HCT116 (cell line): ENCODE measurements around the gene P2RY4. TPM values are rescaled to one million over a fixed set of nuclear protein-coding genes. Genes with fewer than 3 reads are reported as not detected.

Experiments used
- ATAC-seq: fragments of 200-7000 bp; cut with Tn5 transposase; 2 replicates; pipeline ENCODE4 v1.9.1; 2020; ENCODE audit warnings: mild to moderate bottlenecking, moderate library complexity
- BruUV-seq: library from RNA; stranded (reverse); fragments of 400-500 nt; replicated peaks from 2 replicates; lab custom pipeline; 2021; lab: Mats Ljungman, UMichigan
- CTCF ChIA-PET: fragments of 300-600 bp; sonication (Branson Sonifier 250); formaldehyde crosslinking; loops from one replicate; lab custom pipeline; 2021; ENCODE audit warnings: antibody characterized with exemption; lab: Charles Lee
- POLR2A ChIA-PET: fragments of 300-600, 350-600 bp; sonication (Branson Sonifier 250); formaldehyde crosslinking; loops from one replicate; lab custom pipeline; 2021; ENCODE audit warnings: antibody characterized with exemption; lab: Charles Lee
- RAD21 ChIA-PET, 2 experiments: fragments of 300-600 bp; sonication (Branson Sonifier 250); formaldehyde crosslinking; loops; one replicate each; lab custom pipeline; 2023; ENCODE audit warnings: low total read pairs in 2 of 2; ENCODE audit not compliant: uncharacterized antibody in 2 of 2, unreplicated experiment in 2 of 2, low non-redundant PET in 1 of 2; lab: Charles Lee
- DNase-seq: peaks from one replicate; pipeline ENCODE4 v3.0.0-alpha.2; 2010; ENCODE audit warnings: low read depth, low spot score
- H2AFZ ChIP-seq: fragments of 200-600 bp; shearing (Covaris generic), sonication (generic); 2 replicates; pipeline ENCODE4 v1.6.1; 2017; ENCODE audit warnings: low read depth, mixed run types, mixed read lengths, antibody characterized with exemption, low read length; ENCODE audit not compliant: poor library complexity, severe bottlenecking
- H3K27ac ChIP-seq: 2 replicates; pipeline ENCODE4 v1.5.1; 2012; ENCODE audit warnings: low read depth, low read length
- H3K27me3 ChIP-seq: fragments of 200-600 bp; sonication (generic); 2 replicates; pipeline ENCODE4 v1.6.1; 2016; ENCODE audit warnings: mixed run types, low read length, mixed read lengths; ENCODE audit not compliant: insufficient read depth
- H3K36me3 ChIP-seq, 2 experiments: fragments of 200-500 bp in 1 of 2; fragments of 200-600 bp in 1 of 2; sonication (Bioruptor generic) in 1 of 2; sonication (generic) in 1 of 2; 2 replicates each; pipeline versions ENCODE4 v1.5.1 to v1.6.1; 2014 to 2016; ENCODE audit warnings: low read length in 2 of 2, inconsistent platforms in 1 of 2, mixed read lengths in 1 of 2, mixed run types in 1 of 2; ENCODE audit not compliant: insufficient read depth in 2 of 2, control insufficient read depth in 1 of 2
- H3K4me1 ChIP-seq, 2 experiments: fragments of 200-600 bp in 1 of 2; sonication (generic) in 1 of 2; 2 replicates each; pipeline versions ENCODE4 v1.5.1 to v1.6.1; 2012 to 2017; ENCODE audit warnings: low read length in 2 of 2, inconsistent platforms in 1 of 2, mild to moderate bottlenecking in 1 of 2, mixed read lengths in 1 of 2, mixed run types in 1 of 2, moderate library complexity in 1 of 2; ENCODE audit not compliant: insufficient read depth in 2 of 2, control insufficient read depth in 1 of 2
- H3K4me2 ChIP-seq: fragments of 200-600 bp; sonication (generic); 2 replicates; pipeline ENCODE4 v1.6.1; 2017; ENCODE audit warnings: mixed run types, low read length, mixed read lengths
- H3K4me3 ChIP-seq, 2 experiments: fragments of 200-600 bp in 1 of 2; sonication (generic) in 1 of 2; replicated peaks in 1 of 2; 2 replicates each; pipeline ENCODE4 v1.5.1; 2011 to 2016; ENCODE audit warnings: low read length in 2 of 2, control low read depth in 1 of 2, low read depth in 1 of 2, mild to moderate bottlenecking in 1 of 2, mixed read lengths in 1 of 2, mixed run types in 1 of 2
- H3K79me2 ChIP-seq: fragments of 200-600 bp; sonication (generic); 2 replicates; pipeline ENCODE4 v1.6.1; 2017; ENCODE audit warnings: mild to moderate bottlenecking, mixed run types, low read length, moderate library complexity, mixed read lengths; ENCODE audit not compliant: insufficient read depth
- H3K9ac ChIP-seq: fragments of 200-600 bp; sonication (generic); 2 replicates; pipeline ENCODE4 v1.6.1; 2016; ENCODE audit warnings: low read length, mixed read lengths
- H3K9me2 ChIP-seq: fragments of 200-600 bp; sonication (generic), shearing (Covaris generic); 2 replicates; pipeline ENCODE4 v1.6.1; 2017; ENCODE audit warnings: mixed run types, mild to moderate bottlenecking, moderate library complexity; ENCODE audit not compliant: insufficient read depth
- H3K9me3 ChIP-seq, 2 experiments: fragments of 200-500 bp in 1 of 2; fragments of 200-600 bp in 1 of 2; sonication (Bioruptor generic) in 1 of 2; sonication (generic) in 1 of 2; 2 replicates each; pipeline ENCODE4 v1.6.1; 2014 to 2017; ENCODE audit warnings: low read length in 2 of 2, mixed read lengths in 2 of 2, inconsistent platforms in 1 of 2, low read depth in 1 of 2, mild to moderate bottlenecking in 1 of 2, mixed run types in 1 of 2, moderate library complexity in 1 of 2; ENCODE audit not compliant: control insufficient read depth in 1 of 2, insufficient read depth in 1 of 2
- H4K20me1 ChIP-seq: fragments of 200-600 bp; sonication (generic), shearing (Covaris generic); 2 replicates; pipeline ENCODE4 v1.6.1; 2017; ENCODE audit warnings: mixed run types, mild to moderate bottlenecking, moderate library complexity; ENCODE audit not compliant: insufficient read depth
- ATF3 ChIP-seq: IDR thresholded peaks from 2 replicates; pipeline ENCODE4 v1.6.1; 2012
- CEBPB ChIP-seq: IDR thresholded peaks from 2 replicates; pipeline ENCODE4 v1.6.1; 2012; ENCODE audit warnings: low read depth
- EGR1 ChIP-seq: IDR thresholded peaks from 2 replicates; pipeline ENCODE4 v1.6.1; 2012; ENCODE audit warnings: low read depth
- FOSL1 ChIP-seq: IDR thresholded peaks from 2 replicates; pipeline ENCODE4 v1.6.1; 2012; ENCODE audit warnings: low read depth
- JUND ChIP-seq: IDR thresholded peaks from 2 replicates; pipeline ENCODE4 v1.6.1; 2012
- POLR2A ChIP-seq: IDR thresholded peaks from 2 replicates; pipeline ENCODE4 v1.7.0; 2011; ENCODE audit warnings: borderline replicate concordance; ENCODE audit not compliant: insufficient read depth, insufficient read length; ENCODE audit errors: extremely low read depth
- POLR2AphosphoS5 ChIP-seq: IDR thresholded peaks from 2 replicates; pipeline ENCODE4 v1.6.1; 2011; ENCODE audit warnings: mild to moderate bottlenecking, low read depth, low read length, moderate library complexity
- RAD21 ChIP-seq: IDR thresholded peaks from 2 replicates; pipeline ENCODE4 v1.6.1; 2012; ENCODE audit warnings: low read depth, mild to moderate bottlenecking
- REST ChIP-seq: IDR thresholded peaks from 2 replicates; pipeline ENCODE4 v1.6.1; 2012; ENCODE audit warnings: low read depth
- SIN3A ChIP-seq: IDR thresholded peaks from 2 replicates; pipeline ENCODE4 v1.6.1; 2012; ENCODE audit warnings: low read depth
- SP1 ChIP-seq: IDR thresholded peaks from 2 replicates; pipeline ENCODE4 v1.6.1; 2012; ENCODE audit warnings: low read depth
- YY1 ChIP-seq: IDR thresholded peaks from 2 replicates; pipeline ENCODE4 v1.6.1; 2011; ENCODE audit warnings: low read length, low read depth, moderate library complexity, mild to moderate bottlenecking; ENCODE audit not compliant: insufficient replicate concordance; ENCODE audit errors: extremely low read depth
- ZBTB33 ChIP-seq: IDR thresholded peaks from 2 replicates; pipeline ENCODE4 v1.6.1; 2011; ENCODE audit warnings: mild to moderate bottlenecking, low read length, moderate library complexity; ENCODE audit not compliant: insufficient replicate concordance; ENCODE audit errors: extremely low read depth
- ZFX ChIP-seq: fragments of 450-650 bp; IDR thresholded peaks from 2 replicates; pipeline ENCODE4 v1.6.1; 2017
- ZNF274 ChIP-seq: fragments of 200-500 bp; sonication (Bioruptor generic); IDR thresholded peaks from 2 replicates; pipeline ENCODE4 v1.6.1; 2014; ENCODE audit warnings: mild to moderate bottlenecking, low read depth, low read length, inconsistent platforms
- intact Hi-C: fragments of 100-400 bp; cut with micrococcal nuclease; formaldehyde crosslinking; loops from 2 replicates; pipeline ENCODE4 v1.10.0; 2022
- total RNA-seq: library from RNA; stranded (reverse); gene quantifications from one replicate; pipeline ENCODE4 v1.2.1, GENCODE V29; 2021; ENCODE audit not compliant: unreplicated experiment

Gene P2RY4
- total RNA-seq, 1 experiment from 2014 or later: not detected

GRCh38 chrX:70244881-70245280, 15.1 kb downstream of the P2RY4 start:
- POLR2A ChIA-PET: no interaction called here
- Histone ChIP-seq H2AFZ (no peak overlapping the region), H3K9me2 (no peaks in the 10 kb centered on the region), H3K4me3 (no peak overlapping the region), H3K79me2 (no peaks in the 10 kb centered on the region), H3K27ac (no peak overlapping the region), H3K4me1 (peaks cover 0 to 12% of the 10 kb centered on the region in 2 experiments; a peak in 1 of 4 replicates), H3K27me3 (no peaks in the 10 kb centered on the region), H3K36me3 (no peaks in the 10 kb centered on the region), H4K20me1 (no peaks in the 10 kb centered on the region), H3K9me3 (no peaks in the 10 kb centered on the region), H3K9ac (no peak overlapping the region), H3K4me2 (no peak overlapping the region)
- ATAC-seq: no peak
- CTCF ChIA-PET: no interaction called here
- RAD21 ChIA-PET: no interaction called here
- TF ChIP-seq YY1: no peak
- no peak for TF ChIP-seq ZBTB33
- TF ChIP-seq POLR2AphosphoS5: no peak
- no peak for TF ChIP-seq SP1
- no peak for TF ChIP-seq ATF3
- no peak for TF ChIP-seq CEBPB
- TF ChIP-seq SIN3A: no peak
- TF ChIP-seq EGR1: no peak
- TF ChIP-seq REST: no peak
- TF ChIP-seq JUND: no peak
- TF ChIP-seq POLR2A: no peak
- TF ChIP-seq ZNF274: no peak
- TF ChIP-seq RAD21: no peak
- no peak for TF ChIP-seq ZFX
- no peak for TF ChIP-seq FOSL1
- intact Hi-C loops: no loop called here
- BruUV-seq: no TSS peak
- no peak for DNase-seq
